Renal pelvis (tissue), 12 donors: ENCODE measurements around the gene PCDHB16. TPM values are rescaled to one million over a fixed set of nuclear protein-coding genes. Genes with fewer than 3 reads are reported as not detected.
"Not testable (repeated sequence)": the region's sequence is repeated elsewhere in the genome, so short reads cannot be mapped to it uniquely, and the experiment has no call there.

Experiments used
- DNase-seq: peaks from one replicate; pipeline ENCODE4 v3.0.0-alpha.2; 2013
- long read RNA-seq, 16 experiments: transcript quantifications; one replicate each; lab custom pipeline, GENCODE V29; 2026
- polyA plus RNA-seq, 3 donors: library from polyadenylated mRNA; unstranded; fragments of 120-200 nt; gene quantifications; one replicate each; pipeline ENCODE4 v1.2.1, GENCODE V29; 2013; ENCODE audit not compliant: insufficient read length in 3 of 3

PCDHB16 gene
- 1 to 10 TPM; 5.1 to 7.4 (median 6.5) TPM for polyA plus RNA-seq
- long read RNA-seq, donor 1, full-length matches to known transcripts: 9 of 9 reads
- long read RNA-seq, donor 1, partial matches to known transcripts: 0 of 9 reads
- long read RNA-seq, donor 1, other reads (novel, unspliced or antisense): 0 of 9 reads
- long read RNA-seq, donor 2, full-length matches to known transcripts: 10 of 10 reads
- long read RNA-seq, donor 2, partial matches to known transcripts: 0 of 10 reads
- long read RNA-seq, donor 2, other reads (novel, unspliced or antisense): 0 of 10 reads
- long read RNA-seq, donor 3, full-length matches to known transcripts: 11 of 11 reads
- long read RNA-seq, donor 3, partial matches to known transcripts: 0 of 11 reads
- long read RNA-seq, donor 3, other reads (novel, unspliced or antisense): 0 of 11 reads
- long read RNA-seq, donor 4, full-length matches to known transcripts: 2 of 2 reads
- long read RNA-seq, donor 4, partial matches to known transcripts: 0 of 2 reads
- long read RNA-seq, donor 4, other reads (novel, unspliced or antisense): 0 of 2 reads
- long read RNA-seq, donor 5, full-length matches to known transcripts: 9 of 9 reads
- long read RNA-seq, donor 5, partial matches to known transcripts: 0 of 9 reads
- long read RNA-seq, donor 5, other reads (novel, unspliced or antisense): 0 of 9 reads
- long read RNA-seq, donor 6, full-length matches to known transcripts: 12 of 12 reads
- long read RNA-seq, donor 6, partial matches to known transcripts: 0 of 12 reads
- long read RNA-seq, donor 6, other reads (novel, unspliced or antisense): 0 of 12 reads
- long read RNA-seq, donor 7, full-length matches to known transcripts: 12 of 12 reads
- long read RNA-seq, donor 7, partial matches to known transcripts: 0 of 12 reads
- long read RNA-seq, donor 7, other reads (novel, unspliced or antisense): 0 of 12 reads
- long read RNA-seq, donor 8, full-length matches to known transcripts: 6 of 6 reads
- long read RNA-seq, donor 8, partial matches to known transcripts: 0 of 6 reads
- long read RNA-seq, donor 8, other reads (novel, unspliced or antisense): 0 of 6 reads
- long read RNA-seq, donor 9, full-length matches to known transcripts: 30 of 30 reads
- long read RNA-seq, donor 9, partial matches to known transcripts: 0 of 30 reads
- long read RNA-seq, donor 9, other reads (novel, unspliced or antisense): 0 of 30 reads
- long read RNA-seq, donor 10, full-length matches to known transcripts: 13 of 13 reads
- long read RNA-seq, donor 10, partial matches to known transcripts: 0 of 13 reads
- long read RNA-seq, donor 10, other reads (novel, unspliced or antisense): 0 of 13 reads
- long read RNA-seq, donor 11, full-length matches to known transcripts: 8 of 8 reads
- long read RNA-seq, donor 11, partial matches to known transcripts: 0 of 8 reads
- long read RNA-seq, donor 11, other reads (novel, unspliced or antisense): 0 of 8 reads
- long read RNA-seq, donor 12, full-length matches to known transcripts: 16 of 16 reads
- long read RNA-seq, donor 12, partial matches to known transcripts: 0 of 16 reads
- long read RNA-seq, donor 12, other reads (novel, unspliced or antisense): 0 of 16 reads
- long read RNA-seq, donor 13, full-length matches to known transcripts: 8 of 8 reads
- long read RNA-seq, donor 13, partial matches to known transcripts: 0 of 8 reads
- long read RNA-seq, donor 13, other reads (novel, unspliced or antisense): 0 of 8 reads
- long read RNA-seq, donor 14, full-length matches to known transcripts: 19 of 19 reads
- long read RNA-seq, donor 14, partial matches to known transcripts: 0 of 19 reads
- long read RNA-seq, donor 14, other reads (novel, unspliced or antisense): 0 of 19 reads
- long read RNA-seq, donor 15, full-length matches to known transcripts: 7 of 7 reads
- long read RNA-seq, donor 15, partial matches to known transcripts: 0 of 7 reads
- long read RNA-seq, donor 15, other reads (novel, unspliced or antisense): 0 of 7 reads
- long read RNA-seq, donor 16, full-length matches to known transcripts: 16 of 16 reads
- long read RNA-seq, donor 16, partial matches to known transcripts: 0 of 16 reads
- long read RNA-seq, donor 16, other reads (novel, unspliced or antisense): 0 of 16 reads

- DNase-seq: peak; percentile 52
Observed at GRCh38 chr5:141182248-141182647, at the start of gene PCDHB16. Gene PCDHB16, plus strand, starts transcription at chr5:141182387. Its CDS starts 173 bp downstream, at chr5:141182560.

GRCh38 chr5:141135030-141135717 lies 47.0 kb upstream of the PCDHB16 start, which contains the start of gene PCDHB5:
Gene PCDHB5, plus strand, starts transcription at chr5:141135206. Its CDS starts 229 bp downstream, at chr5:141135435.
- DNase-seq: peak; percentile 24

GRCh38 chr5:141135718-141136266 lies 46.4 kb upstream of the PCDHB16 start:
- DNase-seq: no peak

- not testable (repeated sequence) for DNase-seq
Observed at GRCh38 chr5:141137346-141137745, 44.8 kb upstream of the PCDHB16 start.

DNA sequence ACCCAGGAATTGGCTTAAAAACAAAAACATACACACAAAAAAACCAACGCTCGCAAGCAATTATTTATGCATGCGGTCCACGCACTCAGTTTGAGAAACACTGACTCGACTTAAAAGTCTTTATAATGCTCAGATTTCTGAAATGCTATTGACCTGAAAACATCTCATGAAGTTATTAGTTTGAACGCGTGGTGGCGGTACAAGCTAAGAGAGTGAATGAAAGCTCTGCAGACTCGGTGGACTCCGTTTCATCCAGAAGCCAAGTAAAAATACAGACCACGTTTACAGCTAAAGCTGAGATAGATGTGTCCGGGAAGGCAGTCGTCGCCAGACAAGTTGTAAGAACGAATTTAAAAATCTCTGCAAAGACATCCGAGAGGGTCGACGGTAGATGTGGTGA lies 32.4 kb upstream of the PCDHB16 start, which contains the start of gene PCDHB6:
TSS of gene PCDHB6 (plus strand) at position 246 of the 400 bp plus-strand sequence. CDS start 201 bp downstream, outside the sequence.
- DNase-seq: peak; percentile 22

DNA sequence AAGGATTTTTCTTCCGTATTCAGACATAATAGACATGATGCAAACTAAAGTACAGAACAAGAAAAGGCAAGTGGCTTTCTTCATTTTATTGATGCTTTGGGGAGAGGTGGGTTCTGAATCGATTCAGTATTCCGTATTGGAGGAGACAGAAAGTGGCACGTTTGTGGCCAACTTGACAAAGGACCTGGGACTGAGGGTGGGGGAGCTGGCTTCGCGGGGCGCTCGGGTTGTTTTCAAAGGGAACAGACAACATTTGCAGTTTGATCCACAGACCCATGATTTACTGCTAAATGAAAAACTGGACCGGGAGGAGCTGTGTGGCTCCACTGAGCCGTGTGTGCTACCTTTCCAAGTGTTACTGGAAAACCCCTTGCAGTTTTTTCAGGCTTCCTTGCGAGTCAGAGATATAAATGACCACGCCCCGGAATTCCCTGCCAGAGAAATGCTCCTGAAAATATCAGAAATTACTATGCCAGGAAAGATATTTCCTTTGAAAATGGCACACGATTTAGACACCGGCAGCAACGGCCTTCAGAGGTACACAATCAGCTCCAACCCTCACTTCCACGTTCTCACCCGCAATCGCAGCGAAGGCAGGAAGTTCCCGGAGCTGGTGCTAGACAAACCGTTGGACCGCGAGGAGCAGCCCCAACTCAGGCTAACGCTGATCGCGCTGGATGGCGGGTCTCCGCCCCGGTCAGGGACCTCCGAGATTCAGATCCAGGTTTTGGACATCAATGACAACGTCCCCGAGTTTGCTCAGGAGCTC lies 31.8 kb upstream of the PCDHB16 start:
- no peak for DNase-seq

DNA sequence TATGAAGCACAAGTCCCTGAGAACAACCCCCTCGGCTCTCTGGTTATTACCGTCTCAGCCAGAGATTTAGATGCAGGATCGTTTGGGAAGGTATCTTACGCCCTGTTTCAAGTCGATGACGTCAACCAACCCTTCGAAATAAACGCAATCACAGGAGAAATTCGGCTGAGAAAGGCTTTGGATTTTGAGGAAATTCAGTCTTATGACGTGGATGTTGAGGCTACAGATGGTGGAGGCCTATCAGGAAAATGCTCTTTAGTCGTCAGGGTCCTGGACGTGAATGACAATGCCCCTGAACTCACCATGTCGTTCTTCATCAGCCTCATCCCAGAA lies 31.2 kb upstream of the PCDHB16 start:
- no peak for DNase-seq

- DNase-seq: not testable (repeated sequence)
Observed at GRCh38 chr5:141151632-141152031, 30.6 kb upstream of the PCDHB16 start.

DNA sequence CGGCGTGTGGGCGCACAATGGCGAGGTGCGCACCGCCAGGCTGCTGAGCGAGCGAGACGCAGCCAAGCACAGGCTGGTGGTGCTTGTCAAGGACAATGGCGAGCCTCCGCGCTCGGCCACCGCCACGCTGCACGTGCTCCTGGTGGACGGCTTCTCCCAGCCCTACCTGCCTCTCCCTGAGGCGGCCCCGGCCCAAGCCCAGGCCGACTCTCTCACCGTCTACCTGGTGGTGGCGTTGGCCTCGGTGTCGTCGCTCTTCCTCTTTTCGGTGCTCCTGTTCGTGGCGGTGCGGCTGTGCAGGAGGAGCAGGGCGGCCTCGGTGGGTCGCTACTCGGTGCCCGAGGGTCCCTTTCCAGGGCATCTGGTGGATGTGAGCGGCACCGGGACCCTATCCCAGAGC lies 30.1 kb upstream of the PCDHB16 start:
- DNase-seq: not testable (repeated sequence)

- DNase-seq: no peak
Observed at GRCh38 chr5:141155540-141156374, 26.4 kb upstream of the PCDHB16 start.

- DNase-seq: not testable (repeated sequence)
Observed at GRCh38 chr5:141157356-141157755, 24.8 kb upstream of the PCDHB16 start.

DNA sequence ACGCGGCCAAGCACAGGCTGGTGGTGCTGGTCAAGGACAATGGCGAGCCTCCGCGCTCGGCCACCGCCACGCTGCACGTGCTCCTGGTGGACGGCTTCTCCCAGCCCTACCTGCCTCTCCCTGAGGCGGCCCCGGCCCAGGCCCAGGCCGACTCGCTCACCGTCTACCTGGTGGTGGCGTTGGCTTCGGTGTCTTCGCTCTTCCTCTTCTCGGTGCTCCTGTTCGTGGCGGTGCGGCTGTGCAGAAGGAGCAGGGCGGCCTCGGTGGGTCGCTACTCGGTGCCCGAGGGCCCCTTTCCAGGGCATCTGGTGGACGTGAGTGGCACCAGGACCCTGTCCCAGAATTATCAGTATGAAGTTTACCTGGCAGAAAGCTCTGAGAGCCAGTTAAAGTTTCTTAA lies 24.3 kb upstream of the PCDHB16 start:
- not testable (repeated sequence) for DNase-seq

DNA sequence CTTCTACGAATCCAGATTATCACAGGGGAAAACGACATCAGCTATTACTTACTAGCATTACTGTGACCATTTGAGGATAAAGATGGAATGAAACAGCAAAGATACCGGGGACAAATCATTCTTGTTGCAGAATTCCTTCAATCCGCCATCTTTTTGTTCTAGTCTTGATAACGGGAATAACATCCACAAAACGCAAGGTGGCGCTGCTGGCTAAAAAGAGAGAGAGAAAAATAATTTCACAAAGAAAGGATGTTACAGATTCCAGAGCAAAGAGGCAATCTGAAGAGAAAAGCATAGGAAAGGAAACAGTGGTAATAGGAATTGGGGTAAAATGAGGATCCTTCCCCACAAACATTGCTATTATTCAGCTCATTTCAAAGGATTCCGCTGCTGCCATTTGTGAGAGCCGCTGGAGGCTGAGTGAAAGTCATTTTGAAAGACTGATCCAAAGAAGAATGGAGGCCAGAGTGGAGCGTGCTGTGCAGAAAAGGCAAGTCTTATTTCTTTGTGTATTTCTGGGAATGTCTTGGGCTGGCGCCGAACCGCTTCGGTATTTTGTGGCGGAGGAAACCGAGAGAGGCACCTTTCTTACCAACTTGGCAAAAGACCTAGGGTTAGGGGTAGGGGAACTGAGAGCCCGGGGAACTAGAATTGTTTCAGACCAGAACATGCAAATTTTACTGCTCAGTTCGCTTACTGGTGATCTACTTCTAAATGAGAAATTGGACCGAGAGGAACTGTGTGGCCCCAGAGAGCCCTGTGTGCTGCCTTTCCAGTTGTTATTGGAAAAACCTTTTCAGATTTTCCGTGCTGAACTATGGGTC lies 9.6 kb upstream of the PCDHB16 start, which contains the start of gene PCDHB7:
TSS of gene PCDHB7 (plus strand) at position 264 of the 824 bp plus-strand sequence. CDS start at position 456, 192 bp downstream.
- peak; percentile 33 for DNase-seq

DNA sequence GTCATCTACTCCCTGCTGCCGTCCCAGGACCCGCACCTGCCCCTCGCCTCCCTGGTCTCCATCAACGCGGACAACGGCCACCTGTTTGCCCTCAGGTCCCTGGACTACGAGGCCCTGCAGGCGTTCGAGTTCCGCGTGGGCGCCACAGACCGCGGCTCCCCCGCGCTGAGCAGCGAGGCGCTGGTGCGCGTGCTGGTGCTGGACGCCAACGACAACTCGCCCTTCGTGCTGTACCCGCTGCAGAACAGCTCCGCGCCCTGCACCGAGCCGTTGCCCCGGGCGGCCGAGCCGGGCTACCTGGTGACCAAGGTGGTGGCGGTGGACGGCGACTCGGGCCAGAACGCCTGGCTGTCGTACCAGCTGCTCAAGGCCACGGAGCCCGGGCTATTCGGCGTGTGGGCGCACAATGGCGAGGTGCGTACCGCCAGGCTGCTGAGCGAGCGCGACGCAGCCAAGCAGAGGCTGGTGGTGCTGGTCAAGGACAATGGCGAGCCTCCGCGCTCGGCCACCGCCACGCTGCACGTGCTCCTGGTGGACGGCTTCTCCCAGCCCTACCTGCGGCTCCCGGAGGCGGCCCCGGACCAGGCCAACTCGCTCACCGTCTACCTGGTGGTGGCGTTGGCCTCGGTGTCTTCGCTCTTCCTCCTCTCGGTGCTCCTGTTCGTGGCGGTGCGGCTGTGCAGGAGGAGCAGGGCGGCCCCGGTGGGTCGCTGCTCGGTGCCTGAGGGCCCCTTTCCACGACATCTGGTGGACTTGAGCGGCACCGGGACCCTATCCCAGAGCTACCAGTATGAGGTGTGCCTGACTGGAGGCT lies 7.7 kb upstream of the PCDHB16 start:
- not testable (repeated sequence) for DNase-seq

GRCh38 chr5:141175933-141176332 lies 6.3 kb upstream of the PCDHB16 start:
- no peak for DNase-seq
